HL-60 (cell line): ENCODE data around the gene TMA16.

Experiments
- DNase-seq, 2 experiments: peaks; one replicate each; pipeline ENCODE4 v3.0.0-alpha.2; 2010 to 2020; ENCODE audit warnings: low read depth in 1 of 2, low spot score in 1 of 2
- H3K27ac ChIP-seq: fragments of 250-450 bp; sonication (Bioruptor Pico); replicated peaks from 2 replicates; pipeline ENCODE4 v1.5.1; 2020; ENCODE audit warnings: mild to moderate bottlenecking, moderate library complexity
- H3K27me3 ChIP-seq: fragments of 250-450 bp; sonication (Bioruptor Pico); 2 replicates; pipeline ENCODE4 v1.5.1; 2021; ENCODE audit warnings: mild to moderate bottlenecking, moderate library complexity; ENCODE audit not compliant: insufficient read depth, poor library complexity, severe bottlenecking
- H3K4me3 ChIP-seq: replicated peaks from 2 replicates; pipeline ENCODE4 v1.5.1; 2011; ENCODE audit warnings: mild to moderate bottlenecking, control low read depth, low read length; ENCODE audit not compliant: insufficient read depth
- CTCF ChIP-seq: IDR thresholded peaks from one replicate; pipeline ENCODE4 v1.5.1; 2011; ENCODE audit warnings: low read length, control low read depth, inconsistent platforms; ENCODE audit not compliant: insufficient read depth
- GABPA ChIP-seq: IDR thresholded peaks from 2 replicates; pipeline ENCODE4 v1.6.1; 2012; ENCODE audit warnings: low read depth
- POLR2AphosphoS5 ChIP-seq: IDR thresholded peaks from 2 replicates; pipeline ENCODE4 v1.6.1; 2012; ENCODE audit warnings: low read depth
- REST ChIP-seq: IDR thresholded peaks from 2 replicates; pipeline ENCODE4 v1.6.1; 2012; ENCODE audit warnings: low read depth; ENCODE audit not compliant: insufficient replicate concordance
- SPI1 ChIP-seq: IDR thresholded peaks from 2 replicates; pipeline ENCODE4 v1.6.1; 2012; ENCODE audit warnings: low read depth, mild to moderate bottlenecking, borderline replicate concordance

TMA16 gene

GRCh38 chr4:163486321-163486720 is 8.2 kb upstream of the TMA16 start:
- no peak for TF ChIP-seq SPI1
- TF ChIP-seq REST: no peak
- no peak for TF ChIP-seq POLR2AphosphoS5
- no peak for TF ChIP-seq GABPA
- no peak for TF ChIP-seq CTCF
- DNase-seq: no peak
- H3K27ac ChIP-seq: no peak overlapping the region
- H3K27me3 ChIP-seq: no peaks in the 10 kb centered on the region
- H3K4me3 ChIP-seq: no peak overlapping the region

- no peak for TF ChIP-seq POLR2AphosphoS5
- no peak for TF ChIP-seq CTCF
- no peak for TF ChIP-seq REST
- no peak for TF ChIP-seq SPI1
- TF ChIP-seq GABPA: no peak
- Histone ChIP-seq H3K4me3 (no peak overlapping the region), H3K27me3 (no peaks in the 10 kb centered on the region), H3K27ac (no peak overlapping the region)
- no peak for DNase-seq
Measured at GRCh38 chr4:163489929-163490328, 4.6 kb upstream of the TMA16 start.

- H3K27me3 ChIP-seq: no peaks in the 10 kb centered on the region
- no peak overlapping the region for H3K4me3 ChIP-seq
- peak overlapping the region; percentile 99 for H3K27ac ChIP-seq
- peak in 1 of 2 experiments; percentile 38 for DNase-seq
- TF ChIP-seq GABPA (no peak), SPI1 (no peak), REST (no peak), CTCF (no peak), POLR2AphosphoS5 (no peak)
Measured at GRCh38 chr4:163492951-163493504, 1.5 kb upstream of the TMA16 start.
